Ishikawa (cell line): ENCODE measurements around the gene RYR3.

ENCODE experiments used
- CEBPB ChIP-seq: IDR thresholded peaks from 2 replicates; pipeline ENCODE4 v1.6.1; 2012
- CREB1 ChIP-seq: IDR thresholded peaks from 2 replicates; pipeline ENCODE4 v1.6.1; 2012; ENCODE audit warnings: low read depth
- EGR1 ChIP-seq: IDR thresholded peaks from 2 replicates; pipeline ENCODE4 v1.6.1; 2012
- EP300 ChIP-seq: IDR thresholded peaks from 2 replicates; pipeline ENCODE4 v1.6.1; 2012; ENCODE audit warnings: borderline replicate concordance
- FOXM1 ChIP-seq: IDR thresholded peaks from 2 replicates; pipeline ENCODE4 v1.6.1; 2012; ENCODE audit warnings: low read depth, borderline replicate concordance
- MAX ChIP-seq: IDR thresholded peaks from 2 replicates; pipeline ENCODE4 v1.6.1; 2012
- NFIC ChIP-seq: IDR thresholded peaks from 2 replicates; pipeline ENCODE4 v1.6.1; 2012
- RAD21 ChIP-seq: IDR thresholded peaks from 2 replicates; pipeline ENCODE4 v1.6.1; 2012; ENCODE audit warnings: low read depth
- REST ChIP-seq: IDR thresholded peaks from 2 replicates; pipeline ENCODE4 v1.6.1; 2012; ENCODE audit warnings: low read depth, mild to moderate bottlenecking
- TAF1 ChIP-seq: IDR thresholded peaks from 2 replicates; pipeline ENCODE4 v1.6.1; 2012; ENCODE audit warnings: low read depth, mild to moderate bottlenecking
- TCF12 ChIP-seq: IDR thresholded peaks from 2 replicates; pipeline ENCODE4 v1.6.1; 2012; ENCODE audit warnings: low read depth
- TEAD4 ChIP-seq: IDR thresholded peaks from 2 replicates; pipeline ENCODE4 v1.6.1; 2012
- USF1 ChIP-seq: IDR thresholded peaks from 2 replicates; pipeline ENCODE4 v1.6.1; 2012
- YY1 ChIP-seq: IDR thresholded peaks from 2 replicates; pipeline ENCODE4 v1.6.1; 2012; ENCODE audit warnings: low read depth
- ZBTB7A ChIP-seq: IDR thresholded peaks from 2 replicates; pipeline ENCODE4 v1.6.1; 2012; ENCODE audit warnings: low read depth

The RYR3 gene

GRCh38 chr15:33411596-33412540 is 101.1 kb downstream of the RYR3 start:
- TF ChIP-seq MAX (no peak), NFIC (no peak), TEAD4 (no peak), USF1 (no peak), REST (no peak), YY1 (no peak), TCF12 (no peak), FOXM1 (no peak), CEBPB (no peak), CREB1 (no peak), TAF1 (no peak), EGR1 (no peak), EP300 (no peak), RAD21 (no peak), ZBTB7A (no peak)

GRCh38 chr15:33419701-33420100 is 108.9 kb downstream of the RYR3 start:
- TF ChIP-seq CEBPB (no peak), RAD21 (no peak), NFIC (no peak), TEAD4 (no peak), ZBTB7A (no peak), FOXM1 (no peak), MAX (no peak), REST (no peak), YY1 (no peak), USF1 (no peak), TAF1 (no peak), TCF12 (no peak), EP300 (no peak), EGR1 (no peak), CREB1 (no peak)

- TF ChIP-seq USF1 (no peak), MAX (no peak), NFIC (no peak), EP300 (no peak), ZBTB7A (no peak), TCF12 (no peak), FOXM1 (no peak)
These were observed 113.3 kb downstream of the RYR3 start for GRCh38 chr15:33424025-33424424.

- TF ChIP-seq REST (no peak), NFIC (no peak), TCF12 (no peak), TEAD4 (no peak), CEBPB (no peak), RAD21 (no peak), YY1 (no peak), TAF1 (no peak), EGR1 (no peak), USF1 (no peak), CREB1 (no peak), MAX (no peak), FOXM1 (no peak)
These were observed 114.4 kb downstream of the RYR3 start for GRCh38 chr15:33425142-33425541.
